Left ventricle myocardium superior (tissue), 1 donor: ENCODE data around the gene HRH1. TPM values are rescaled to one million over a fixed set of nuclear protein-coding genes. Genes with fewer than 3 reads are reported as not detected.
"Not testable (repeated sequence)": the region's sequence is repeated elsewhere in the genome, so short reads cannot be mapped to it uniquely, and the experiment has no call there.

Source experiments
- ATAC-seq: fragments of 200-7000 bp; cut with Tn5 transposase; one replicate; pipeline ENCODE4 v1.9.1; 2020; ENCODE audit warnings: mild to moderate bottlenecking, moderate library complexity
- DNase-seq: peaks from one replicate; pipeline ENCODE4 v3.0.0-alpha.2; 2020
- intact Hi-C: fragments of 100-400 bp; cut with micrococcal nuclease; formaldehyde crosslinking; loops from one replicate; pipeline ENCODE4 v1.11.0; 2022
- total RNA-seq: library from RNA; stranded (reverse); fragmentation: NEBNext Ultra II Directional; extraction: Animal tissue kit (Norgen Biotek cat#: 25700); gene quantifications from one replicate; pipeline ENCODE4 v1.2.1, GENCODE V29; 2021
- donor health status: DM: no; HTN: yes; CAD: no; lungs with severe emphysema.

Gene HRH1
- total RNA-seq, 1 donor from 2014 or later, result 1.4 TPM

- ATAC-seq (no peak), DNase-seq (no peak)
- intact Hi-C loops, result no loop called here
Observed at GRCh38 chr3:11254876-11255275, 100.6 kb downstream of the HRH1 start.

- intact Hi-C loops, ATAC-seq, DNase-seq: not testable (repeated sequence)
Observed at GRCh38 chr3:11255537-11255936, 101.2 kb downstream of the HRH1 start.

- intact Hi-C loops, result no loop called here
- ATAC-seq, result no peak
- DNase-seq, result no peak
Observed at GRCh38 chr3:11258958-11259357, 104.7 kb downstream of the HRH1 start.

GRCh38 chr3:11260460-11260859, 106.2 kb downstream of the HRH1 start:
- intact Hi-C loops, result loop anchor here (10.0 kb wide), 1 partner anchor 696 kb away; no protein-coding TSS in a partner anchor
- DNase-seq (no peak), ATAC-seq (no peak)

- DNase-seq (no peak), ATAC-seq (no peak)
- intact Hi-C loops, result loop anchor here (10.0 kb wide), 1 partner anchor 704 kb away; no protein-coding TSS in a partner anchor
Observed at GRCh38 chr3:11269007-11269406, 114.7 kb downstream of the HRH1 start.

GRCh38 chr3:11271986-11272904, 118.0 kb downstream of the HRH1 start, which contains the start of gene ATG7:
Gene ATG7, plus strand, starts transcription at chr3:11272397. Its CDS starts 26,299 bp downstream, at chr3:11298696.
- intact Hi-C loops, result no loop called here
- DNase-seq (peak; percentile 99), ATAC-seq (peak; percentile 99)

GRCh38 chr3:11272906-11273574, 118.7 kb downstream of the HRH1 start:
- intact Hi-C loops, result no loop called here
- ATAC-seq, result no peak

GRCh38 chr3:11273891-11274291, 119.6 kb downstream of the HRH1 start:
- peak; percentile 8 for ATAC-seq
- intact Hi-C loops, result no loop called here
- DNase-seq, result no peak

More at GRCh38 chr3:11272906-11273574, 118.7 kb downstream of the HRH1 start:
- no peak for DNase-seq

- ATAC-seq, result no peak
- intact Hi-C loops, result no loop called here
- no peak for DNase-seq
Observed at GRCh38 chr3:11274566-11275142, 120.4 kb downstream of the HRH1 start.

- ATAC-seq (no peak), DNase-seq (no peak)
- intact Hi-C loops, result no loop called here
Observed at GRCh38 chr3:11275926-11276325, 121.6 kb downstream of the HRH1 start.

GRCh38 chr3:11276901-11277300, 122.6 kb downstream of the HRH1 start:
- intact Hi-C loops, result no loop called here
- no peak for ATAC-seq
- no peak for DNase-seq

GRCh38 chr3:11282250-11283138, 128.2 kb downstream of the HRH1 start:
- intact Hi-C loops, result no loop called here
- ATAC-seq (peak; percentile 96), DNase-seq (peak; percentile 57)

- intact Hi-C loops, result no loop called here
- ATAC-seq, result no peak
- DNase-seq, result no peak
Observed at GRCh38 chr3:11283139-11283475, 128.8 kb downstream of the HRH1 start.

- DNase-seq, result no peak
- intact Hi-C loops, result no loop called here
- no peak for ATAC-seq
Observed at GRCh38 chr3:11284011-11284410, 129.7 kb downstream of the HRH1 start.

GRCh38 chr3:11285471-11285870, 131.2 kb downstream of the HRH1 start:
- no peak for DNase-seq
- intact Hi-C loops, result no loop called here
- ATAC-seq, result no peak

- intact Hi-C loops, result no loop called here
Observed at GRCh38 chr3:11287404-11287803, 133.1 kb downstream of the HRH1 start.

GRCh38 chr3:11288021-11288491, 133.8 kb downstream of the HRH1 start:
- ATAC-seq (no peak), DNase-seq (no peak)
- intact Hi-C loops, result no loop called here

More at GRCh38 chr3:11287404-11287803, 133.1 kb downstream of the HRH1 start:
- no peak for DNase-seq
- no peak for ATAC-seq

- intact Hi-C loops, result no loop called here
- DNase-seq, result no peak
- ATAC-seq, result peak; percentile 86
Observed at GRCh38 chr3:11288786-11289637, 134.7 kb downstream of the HRH1 start.
